ENCODE data around the gene SPOCK2. TPM values are rescaled to one million over a fixed set of nuclear protein-coding genes. Genes with fewer than 3 reads are reported as not detected.

SPOCK2 gene
- total and polyA plus RNA-seq, 2 of the 13 experiments (the other 11 are each of a cell fraction or from before 2014, with no cell fraction given) = 8.6 to 30.6 TPM

GRCh38 chr10:72044417-72045041, 43.8 kb downstream of the SPOCK2 start (continued):
- TF ChIP-seq ZSCAN29 (CRISPR knock-in tag; conservative IDR thresholded peaks at IDR 0.05) (peak; percentile 79; the same call in 1 of the 2 replicates), BCLAF1 (IDR thresholded peaks at IDR 0.05) (no peak), NR0B2 (CRISPR knock-in tag; IDR thresholded peaks at IDR 0.05) (no peak), FOSL1 (CRISPR knock-in tag; IDR thresholded peaks at IDR 0.05; ENCODE audit: borderline replicate concordance) (no peak), MAF1 (CRISPR knock-in tag; IDR thresholded peaks at IDR 0.05; ENCODE audit: borderline replicate concordance) (no peak), SNAPC2 (CRISPR knock-in tag; IDR thresholded peaks at IDR 0.05) (no peak), TBL1XR1 (IDR thresholded peaks at IDR 0.05; ENCODE audit: borderline replicate concordance, low read length, partially characterized antibody) (no peak), HMG20B (CRISPR knock-in tag; conservative IDR thresholded peaks at IDR 0.05) (no peak), KAT8 (CRISPR knock-in tag; IDR thresholded peaks at IDR 0.05) (peak; percentile 24), TCF7 (IDR thresholded peaks at IDR 0.05; ENCODE audit: low read depth) (no peak), HOXA5 (CRISPR knock-in tag; IDR thresholded peaks at IDR 0.05) (0 out of 2 replicates have a peak, but pooled peaks have one; percentile 43), ATAD3A (CRISPR knock-in tag; IDR thresholded peaks at IDR 0.05) (no peak), FOXJ3 (CRISPR knock-in tag; IDR thresholded peaks at IDR 0.05; ENCODE audit: borderline replicate concordance) (0 out of 2 replicates have a peak, but pooled peaks have one; percentile 54), ZNF414 (CRISPR knock-in tag; IDR thresholded peaks at IDR 0.05) (no peak), NRL (CRISPR knock-in tag; IDR thresholded peaks at IDR 0.05; ENCODE audit: borderline replicate concordance) (peak; percentile 54; the same call in 1 of the 2 replicates), ZNF124 (CRISPR knock-in tag; IDR thresholded peaks at IDR 0.05) (no peak), ISL2 (CRISPR knock-in tag; IDR thresholded peaks at IDR 0.05) (0 out of 2 replicates have a peak, but pooled peaks have one; percentile 57), DMAP1 (CRISPR knock-in tag; IDR thresholded peaks at IDR 0.05) (peak; percentile 33; the same call in 1 of the 2 replicates), DMTF1 (CRISPR knock-in tag; IDR thresholded peaks at IDR 0.05) (no peak), EED (CRISPR knock-in tag; IDR thresholded peaks at IDR 0.05) (peak; percentile 22; the same call in 1 of the 2 replicates), ZNF3 (CRISPR knock-in tag; IDR thresholded peaks at IDR 0.05) (no peak), HNRNPLL (IDR thresholded peaks at IDR 0.05; ENCODE audit: low read depth, low read length, poor library complexity, severe bottlenecking) (peak; percentile 49), KLF13 (CRISPR knock-in tag; IDR thresholded peaks at IDR 0.05) (no peak)

Measured in HepG2 (cell line).